Activated CD4-positive, alpha-beta T cell treated with anti-CD3 and anti-CD28 coated beads for 1 hour (primary cell): ENCODE results near the gene SERAC1.
"Not testable (repeated sequence)": the region's sequence is repeated elsewhere in the genome, so short reads cannot be mapped to it uniquely, and the experiment has no call there.

ENCODE experiments used
- DNase-seq: peaks from one replicate; pipeline ENCODE4 v3.0.0-alpha.2; 2020

Gene SERAC1

GRCh38 chr6:158168040-158168289 lies at the start of gene SERAC1:
TSS of gene SERAC1 (minus strand) at chr6:158168262. CDS start at chr6:158158363, 9,899 bp downstream.
- no peak for DNase-seq

GRCh38 chr6:158213925-158214674 lies 46.0 kb upstream of the SERAC1 start:
- DNase-seq = no peak

GRCh38 chr6:158211273-158212055 lies 43.4 kb upstream of the SERAC1 start:
- no peak for DNase-seq

GRCh38 chr6:158209582-158210333 lies 41.7 kb upstream of the SERAC1 start:
- DNase-seq = not testable (repeated sequence)

GRCh38 chr6:158208226-158209030 lies 40.4 kb upstream of the SERAC1 start:
- not testable (repeated sequence) for DNase-seq

GRCh38 chr6:158207422-158207788 lies 39.3 kb upstream of the SERAC1 start:
- no peak for DNase-seq

GRCh38 chr6:158206740-158207421 lies 38.8 kb upstream of the SERAC1 start:
- no peak for DNase-seq

GRCh38 chr6:158205169-158205944 lies 37.3 kb upstream of the SERAC1 start:
- no peak for DNase-seq

GRCh38 chr6:158198461-158198860 lies 30.4 kb upstream of the SERAC1 start:
- DNase-seq = no peak

- DNase-seq = no peak
Measured at GRCh38 chr6:158194487-158195280, 26.6 kb upstream of the SERAC1 start.

- DNase-seq = no peak
Measured at GRCh38 chr6:158191761-158192160, 23.7 kb upstream of the SERAC1 start.

GRCh38 chr6:158191032-158191431 lies 23.0 kb upstream of the SERAC1 start:
- no peak for DNase-seq

GRCh38 chr6:158188591-158188990 lies 20.5 kb upstream of the SERAC1 start:
- DNase-seq = no peak

- DNase-seq = no peak
Measured at GRCh38 chr6:158185729-158186456, 17.8 kb upstream of the SERAC1 start.

GRCh38 chr6:158184608-158185007 lies 16.5 kb upstream of the SERAC1 start:
- DNase-seq = no peak

- DNase-seq = not testable (repeated sequence)
Measured at GRCh38 chr6:158183174-158183972, 15.3 kb upstream of the SERAC1 start.

- not testable (repeated sequence) for DNase-seq
Measured at GRCh38 chr6:158177712-158178111, 9.7 kb upstream of the SERAC1 start.

- no peak for DNase-seq
Measured at GRCh38 chr6:158175111-158175510, 7.0 kb upstream of the SERAC1 start.

GRCh38 chr6:158174514-158174913 lies 6.5 kb upstream of the SERAC1 start:
- DNase-seq = no peak
